ENCODE measurements around the gene SPATS2. TPM values are rescaled to one million over a fixed set of nuclear protein-coding genes. Genes with fewer than 3 reads are reported as not detected.
"Not testable (repeated sequence)": the region's sequence is repeated elsewhere in the genome, so short reads cannot be mapped to it uniquely, and the experiment has no call there.

SPATS2 gene
- polyA plus RNA-seq, 1 experiment, result 100 TPM

DNA sequence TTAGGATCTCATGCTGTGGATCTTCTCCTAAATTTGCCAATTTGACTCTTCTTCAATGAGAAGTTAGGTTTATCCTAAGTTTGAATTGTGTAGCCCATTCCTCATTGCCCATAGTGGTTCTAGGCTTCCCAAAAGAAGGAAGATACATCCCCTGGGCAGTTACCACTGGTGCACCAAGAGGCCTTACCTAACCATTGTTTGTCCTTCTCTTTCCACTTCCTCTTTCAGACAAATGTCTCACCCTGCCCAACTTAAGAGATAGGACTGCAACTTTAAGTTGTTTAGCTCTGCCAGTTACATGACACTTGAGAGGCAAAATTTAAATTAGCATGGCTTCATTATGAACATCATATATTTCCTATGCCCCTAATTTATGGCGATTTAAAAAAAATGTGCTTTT, 162.2 kb downstream of the SPATS2 start:
- Histone ChIP-seq H3K27me3 (ENCODE audit: control insufficient read depth, insufficient read depth, low read length) (no peaks in the 10 kb centered on the region), H3K27ac (ENCODE audit: low read depth, low read length) (no peak overlapping the region), H3K9me3 (ENCODE audit: control insufficient read depth, insufficient read depth, low read length) (no peaks in the 10 kb centered on the region), H3K4me3 (ENCODE audit: low read depth, low read length) (no peak overlapping the region)
- ChIA-PET CTCF (interaction anchor here (0.6 to 1.5 kb wide), 3 partner anchors 18 to 198 kb away, joined by 4 to 5 read pairs (median 4); no protein-coding TSS in a partner anchor), POLR2A (interaction anchor here (0.6 kb wide), 2 partner anchors 32 to 253 kb away, joined by 3 to 5 read pairs; no protein-coding TSS in a partner anchor)
- no peak for DNase-seq (ENCODE audit: low read depth, low spot score)
- TF ChIP-seq CTCF (IDR thresholded peaks at IDR 0.05; ENCODE audit: low read depth, low read length), result no peak

DNA sequence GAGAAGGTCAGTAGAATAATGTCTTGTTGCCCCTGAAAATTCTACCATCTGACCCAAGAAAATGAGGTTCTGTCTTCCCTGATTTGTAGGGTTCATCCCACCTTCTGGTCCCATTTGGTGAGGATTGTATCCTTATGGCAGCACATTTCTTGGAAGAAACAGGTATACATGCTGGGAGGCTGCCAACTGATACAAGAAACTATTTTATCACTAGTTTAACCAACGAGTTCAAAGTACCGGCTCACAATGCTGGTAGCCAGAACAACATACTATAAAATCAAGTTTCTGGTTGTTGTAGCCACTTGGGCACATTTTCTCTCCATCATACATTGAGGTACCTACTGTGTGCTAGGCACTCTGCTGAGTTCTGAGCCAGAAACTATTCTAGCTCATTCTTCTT, 164.5 kb downstream of the SPATS2 start:
- Histone ChIP-seq H3K27me3 (ENCODE audit: control insufficient read depth, insufficient read depth, low read length) (no peaks in the 10 kb centered on the region), H3K4me3 (ENCODE audit: low read depth, low read length) (no peak overlapping the region), H3K27ac (ENCODE audit: low read depth, low read length) (no peak overlapping the region), H3K9me3 (ENCODE audit: control insufficient read depth, insufficient read depth, low read length) (no peaks in the 10 kb centered on the region)
- ChIA-PET CTCF (interaction anchor here (1.2 to 1.4 kb wide), 3 partner anchors 173 to 185 kb away, joined by 3 to 5 read pairs (median 3); partner anchors contain the start of gene DNAJC22), POLR2A (no interaction called here)
- no peak for DNase-seq (ENCODE audit: low read depth, low spot score)
- no peak for TF ChIP-seq CTCF (IDR thresholded peaks at IDR 0.05; ENCODE audit: low read depth, low read length)

- Histone ChIP-seq H3K27me3 (ENCODE audit: control insufficient read depth, insufficient read depth, low read length) (peaks cover 12% of the 10 kb centered on the region), H3K4me3 (ENCODE audit: low read depth, low read length) (no peak overlapping the region), H3K27ac (ENCODE audit: low read depth, low read length) (no peak overlapping the region), H3K9me3 (ENCODE audit: control insufficient read depth, insufficient read depth, low read length) (no peaks in the 10 kb centered on the region)
- TF ChIP-seq CTCF (IDR thresholded peaks at IDR 0.05; ENCODE audit: low read depth, low read length), result no peak
- no peak for DNase-seq (ENCODE audit: low read depth, low spot score)
- ChIA-PET CTCF (interaction anchor here (0.8 to 1.5 kb wide), 2 partner anchors 19 to 175 kb away, joined by 3 to 12 read pairs; no protein-coding TSS in a partner anchor), POLR2A (no interaction called here)
Measured at GRCh38 chr12:49533331-49533730, 166.1 kb downstream of the SPATS2 start.

GRCh38 chr12:49534122-49534521, 166.9 kb downstream of the SPATS2 start:
- DNase-seq (ENCODE audit: low read depth, low spot score); POLR2A ChIA-PET; H3K27ac ChIP-seq (ENCODE audit: low read depth, low read length); H3K9me3 ChIP-seq (ENCODE audit: control insufficient read depth, insufficient read depth, low read length); H3K4me3 ChIP-seq (ENCODE audit: low read depth, low read length): not testable (repeated sequence)
- H3K27me3 ChIP-seq (ENCODE audit: control insufficient read depth, insufficient read depth, low read length), result peaks cover 13% of the 10 kb centered on the region
- CTCF ChIA-PET, result interaction anchor here (1.5 kb wide), 1 partner anchor 176 kb away, joined by 12 read pairs; no protein-coding TSS in a partner anchor

- ChIA-PET CTCF (interaction anchor here (1.5 to 1.7 kb wide), 2 partner anchors 176 kb away, joined by 5 to 12 read pairs; no protein-coding TSS in a partner anchor), POLR2A (no interaction called here)
- no peak for DNase-seq (ENCODE audit: low read depth, low spot score)
- H3K9me3 ChIP-seq (ENCODE audit: control insufficient read depth, insufficient read depth, low read length), result no peaks in the 10 kb centered on the region; the same call in 1 of the 2 replicates
- TF ChIP-seq CTCF (IDR thresholded peaks at IDR 0.05; ENCODE audit: low read depth, low read length), result no peak
- peaks cover 20% of the 10 kb centered on the region for H3K27me3 ChIP-seq (ENCODE audit: control insufficient read depth, insufficient read depth, low read length)
- no peak overlapping the region for H3K27ac ChIP-seq (ENCODE audit: low read depth, low read length)
- no peak overlapping the region for H3K4me3 ChIP-seq (ENCODE audit: low read depth, low read length)
Measured at GRCh38 chr12:49534731-49535278, 167.5 kb downstream of the SPATS2 start.
